Measurements from ENCODE around the gene UGT1A8.
A peak's percentile ranks its signal among the peaks of the same experiment; 100 is the strongest.

UGT1A8 gene

GRCh38 chr2:233803292-233803911 is 186.0 kb downstream of the UGT1A8 start:
- DNase-seq = peak; percentile 42

- DNase-seq = no peak
These were observed 186.6 kb downstream of the UGT1A8 start for GRCh38 chr2:233803994-233804393.

GRCh38 chr2:233807215-233807865 is 189.9 kb downstream of the UGT1A8 start:
- DNase-seq = peak; percentile 50

GRCh38 chr2:233807966-233808935 is 190.8 kb downstream of the UGT1A8 start:
- DNase-seq = peak; percentile 57

DNA sequence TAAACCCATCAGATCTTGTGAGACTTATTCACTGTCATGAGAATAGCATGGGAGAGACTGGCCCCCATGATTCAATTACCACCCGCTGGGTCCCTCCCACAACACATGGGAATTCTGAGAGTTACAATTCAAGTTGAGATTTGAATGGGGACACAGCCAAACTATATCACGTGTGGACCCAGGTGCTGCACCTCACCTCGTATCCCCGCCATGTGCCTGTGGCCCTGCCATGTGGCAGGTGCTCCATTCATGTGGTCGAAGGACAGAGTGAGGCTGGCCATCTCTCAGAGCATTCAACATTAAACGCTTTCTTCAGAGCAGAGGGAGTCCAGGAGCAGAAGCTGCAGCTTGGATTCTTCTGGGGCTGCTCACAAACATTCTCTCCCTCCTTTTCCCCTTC is 193.0 kb downstream of the UGT1A8 start:
- peak; percentile 43 for DNase-seq

DNA sequence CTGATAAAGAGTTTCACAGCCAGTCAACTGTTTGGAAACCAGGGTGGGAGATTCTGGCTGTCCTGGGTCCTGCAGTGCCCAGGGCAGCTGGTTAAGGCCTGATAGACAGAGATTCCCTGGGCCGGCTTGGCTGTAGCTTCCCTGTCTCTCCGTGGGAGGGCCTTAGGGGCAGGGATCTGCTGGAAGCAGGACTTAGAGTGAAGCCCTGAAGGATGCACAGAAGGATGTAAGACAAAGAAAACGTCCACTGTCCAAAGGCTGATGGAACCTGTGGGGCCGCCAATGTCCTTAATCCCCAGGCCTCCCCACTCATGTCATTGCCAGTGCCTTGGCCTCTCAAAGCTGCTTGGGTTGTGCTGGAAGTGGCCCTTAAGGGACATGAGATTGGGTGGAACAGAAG is 193.7 kb downstream of the UGT1A8 start:
- DNase-seq = peak; percentile 43

GRCh38 chr2:233811732-233812131 is 194.3 kb downstream of the UGT1A8 start:
- peak; percentile 37 for DNase-seq

DNA sequence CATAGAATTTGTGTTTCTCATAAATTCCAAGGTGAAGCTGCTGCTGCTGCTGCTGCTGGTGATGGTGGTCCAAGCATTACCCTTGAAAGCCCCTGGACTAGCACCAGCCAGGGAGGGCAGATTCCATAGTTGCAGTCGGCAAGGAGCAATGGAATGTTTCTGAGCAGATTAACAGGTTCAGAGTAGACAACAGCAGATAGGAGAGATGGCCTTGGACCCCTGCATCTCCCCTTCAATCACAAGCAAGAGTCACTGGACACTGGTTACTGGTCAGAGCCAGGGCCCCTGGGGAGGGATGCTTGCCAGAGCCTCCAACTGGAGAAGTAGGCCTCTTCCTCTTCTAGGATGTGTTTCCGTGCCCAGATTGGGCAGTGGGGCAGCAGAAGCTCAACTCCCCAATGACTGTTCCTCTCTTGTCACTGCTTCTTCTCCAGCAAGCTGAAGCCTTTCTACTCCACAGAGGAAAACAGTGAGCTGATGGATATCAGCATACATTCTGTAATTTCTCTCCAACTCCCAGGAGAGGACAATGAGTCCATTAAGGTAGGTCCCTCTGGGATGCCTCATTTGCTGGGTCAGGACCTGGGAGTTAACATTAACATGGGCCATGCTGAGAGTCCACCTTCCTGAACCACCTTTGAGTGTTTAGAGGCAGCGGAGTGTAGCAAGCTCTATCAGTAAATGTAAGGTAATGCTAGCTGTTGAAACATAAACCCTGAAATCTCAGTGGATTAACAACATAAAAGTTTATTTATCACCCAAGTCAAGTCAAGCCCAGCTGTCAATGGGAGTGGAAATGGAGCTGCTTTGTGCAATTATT is 196.0 kb downstream of the UGT1A8 start:
- DNase-seq = peak; percentile 36

- DNase-seq = peak; percentile 44
These were observed 196.8 kb downstream of the UGT1A8 start for GRCh38 chr2:233814056-233814835.

GRCh38 chr2:233815861-233816260 is 198.4 kb downstream of the UGT1A8 start:
- no peak for DNase-seq

DNA sequence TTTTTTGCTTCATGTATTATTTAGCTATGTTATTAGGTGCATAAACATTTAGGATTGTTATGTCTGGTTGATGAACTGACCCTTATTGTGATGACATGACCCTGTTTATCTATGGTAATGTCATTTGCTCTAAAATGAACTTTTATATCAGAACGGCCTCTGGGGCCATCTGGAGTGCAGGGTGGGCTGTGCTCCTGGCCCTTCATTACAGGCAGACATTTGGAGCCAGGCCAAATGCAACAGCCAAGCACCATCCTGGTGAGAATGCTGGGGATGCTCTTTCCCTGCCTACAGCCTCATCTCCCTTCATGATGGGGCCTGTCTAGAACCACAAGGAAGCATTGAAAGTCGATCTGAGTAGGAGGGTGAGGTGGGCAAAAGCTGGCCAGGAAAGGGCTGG is 198.9 kb downstream of the UGT1A8 start:
- no peak for DNase-seq

DNA sequence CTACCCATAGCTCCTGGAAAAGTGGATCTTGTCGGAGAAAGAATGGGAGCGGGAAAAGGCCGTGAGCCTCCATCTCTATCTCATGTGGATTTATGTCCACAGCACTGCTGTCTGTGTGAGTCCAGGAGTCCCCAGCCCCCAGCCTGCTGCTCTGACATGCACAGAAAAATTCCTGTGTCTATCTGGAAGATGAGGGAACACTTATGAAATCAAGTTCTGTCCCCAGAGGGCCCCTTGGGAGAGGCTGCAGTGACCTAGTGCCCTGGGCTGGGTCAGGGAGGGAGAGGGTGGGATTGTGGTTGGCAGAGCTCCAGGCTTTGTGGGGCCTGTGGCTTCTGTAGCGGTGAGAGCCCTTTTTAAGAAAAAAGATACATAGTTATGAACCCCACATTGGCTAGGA is 199.3 kb downstream of the UGT1A8 start:
- DNase-seq = no peak

DNA sequence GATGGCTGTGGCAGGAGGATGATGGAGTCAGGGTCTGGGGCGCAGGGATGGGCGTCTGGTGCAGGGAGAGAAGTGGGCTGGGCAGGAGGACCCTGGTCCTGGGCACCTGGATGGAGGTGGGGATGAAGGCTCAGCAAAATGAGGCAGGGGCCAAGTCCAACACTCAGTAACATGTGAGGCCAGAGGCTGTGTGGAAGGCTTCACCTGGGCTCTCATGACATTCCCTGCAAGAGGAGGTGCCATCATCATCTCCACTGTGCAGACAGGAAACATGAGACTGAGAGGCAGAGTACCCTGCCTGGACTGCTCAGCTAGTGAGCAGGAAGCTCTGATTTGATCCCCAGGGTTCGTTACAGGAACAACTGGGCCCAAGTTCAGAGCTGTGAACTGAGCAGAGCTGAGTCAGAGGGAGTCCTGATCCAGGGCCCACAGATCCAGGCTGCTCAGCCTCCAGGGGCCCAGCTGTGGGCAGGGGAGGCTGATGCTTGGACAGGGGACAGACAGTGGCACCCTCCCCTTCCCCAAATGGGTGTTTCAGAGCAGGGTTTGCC is 200.0 kb downstream of the UGT1A8 start:
- DNase-seq = peak; percentile 51

DNA sequence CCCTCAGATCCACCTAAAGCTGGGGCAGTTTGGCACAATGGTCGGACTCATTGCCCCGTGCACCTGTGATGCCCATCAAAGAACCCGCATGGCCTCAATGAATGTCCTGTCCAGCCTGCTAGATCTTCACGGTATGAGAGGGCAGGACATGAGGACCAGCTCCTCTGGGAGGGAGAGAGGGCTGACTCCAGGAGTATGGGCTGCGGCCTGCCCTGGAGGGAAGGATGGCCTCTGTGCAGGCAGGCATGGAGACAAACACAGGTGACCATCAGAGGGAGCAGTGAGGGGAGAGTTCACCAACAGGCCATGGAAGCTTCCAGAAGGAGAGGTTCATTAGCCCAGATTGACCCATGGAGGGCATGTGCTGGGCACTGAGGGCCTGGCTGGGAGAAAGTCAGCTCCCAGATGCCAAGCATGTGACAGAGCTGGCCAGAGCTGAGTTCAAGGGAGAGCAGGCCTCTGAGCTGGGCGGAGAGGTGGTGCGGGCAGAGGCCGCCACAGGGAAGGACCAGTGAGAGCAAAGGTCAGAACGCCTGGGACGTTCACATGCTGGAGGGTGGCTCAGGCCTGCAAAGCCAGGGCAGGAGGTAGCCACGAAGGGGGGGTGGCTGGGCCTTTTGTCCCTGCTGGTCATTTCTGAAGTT is 200.7 kb downstream of the UGT1A8 start:
- peak; percentile 45 for DNase-seq

DNA sequence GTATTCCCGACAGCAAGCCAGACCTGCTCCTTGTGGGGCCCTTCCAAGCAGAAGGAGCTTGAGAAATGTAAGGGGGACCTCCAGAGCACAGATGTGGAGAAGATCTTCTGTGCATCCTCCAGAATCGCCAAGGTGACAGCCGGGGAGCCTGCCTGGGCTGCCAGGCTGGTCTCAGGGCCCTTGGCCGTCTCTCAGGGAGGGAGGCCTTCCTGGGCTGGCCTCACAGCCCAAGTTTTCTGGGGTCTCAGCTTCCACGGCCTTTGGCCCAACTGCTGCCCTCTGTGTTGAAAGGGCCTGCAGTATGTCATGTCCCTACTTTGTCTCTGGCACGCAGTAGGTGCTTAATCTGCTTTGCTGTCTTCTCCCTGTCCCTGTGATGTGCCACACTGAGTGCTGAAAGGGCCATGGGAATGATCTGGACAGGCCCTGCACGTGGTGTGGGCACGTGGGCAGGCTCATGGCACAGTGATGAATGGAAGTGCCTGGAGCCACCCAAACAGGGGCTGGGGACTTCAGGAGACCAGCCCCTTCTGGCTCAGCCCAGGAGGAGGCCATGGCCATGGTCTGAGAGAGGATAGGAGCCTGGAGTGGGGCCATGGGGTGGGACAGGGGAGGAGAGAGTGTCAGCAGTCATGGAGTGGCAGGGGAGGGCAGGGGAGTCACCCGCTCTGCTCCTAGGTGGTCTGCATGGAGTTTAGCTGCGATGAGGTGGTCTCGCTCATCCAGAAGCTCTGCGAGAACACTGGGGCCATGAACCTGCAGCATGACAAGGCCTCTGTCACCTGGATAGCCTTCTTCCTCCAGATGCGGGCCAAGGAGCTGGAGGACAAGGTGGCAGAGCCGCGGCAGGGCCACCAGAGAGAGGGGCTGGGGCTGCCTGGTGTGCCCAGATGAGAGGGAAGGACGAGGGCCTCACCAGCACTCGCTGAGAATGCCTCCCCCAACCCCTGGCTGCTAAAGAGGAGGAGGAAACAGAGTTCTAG is 201.5 kb downstream of the UGT1A8 start:
- peak; percentile 42 for DNase-seq

GRCh38 chr2:233819884-233820773 is 202.7 kb downstream of the UGT1A8 start:
- peak; percentile 53 for DNase-seq

DNA sequence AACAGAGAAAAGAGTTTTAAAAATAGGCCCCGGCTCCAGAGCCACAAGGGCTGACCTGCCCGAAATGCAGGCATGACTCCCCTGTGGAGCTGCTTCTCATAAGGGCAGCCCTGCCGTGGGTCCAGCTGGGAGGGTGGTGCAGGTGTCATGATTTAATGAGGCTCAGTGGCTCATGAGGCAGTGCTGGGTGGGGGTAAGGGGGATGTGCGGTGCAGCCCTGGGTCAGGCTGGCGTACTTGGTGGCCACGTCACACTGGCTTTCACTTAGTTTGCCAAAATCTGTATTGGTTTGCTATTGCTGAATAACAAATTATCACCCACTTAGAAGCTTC is 203.3 kb downstream of the UGT1A8 start:
- peak; percentile 54 for DNase-seq

GRCh38 chr2:233821196-233821595 is 203.8 kb downstream of the UGT1A8 start:
- DNase-seq = peak; percentile 17

DNA sequence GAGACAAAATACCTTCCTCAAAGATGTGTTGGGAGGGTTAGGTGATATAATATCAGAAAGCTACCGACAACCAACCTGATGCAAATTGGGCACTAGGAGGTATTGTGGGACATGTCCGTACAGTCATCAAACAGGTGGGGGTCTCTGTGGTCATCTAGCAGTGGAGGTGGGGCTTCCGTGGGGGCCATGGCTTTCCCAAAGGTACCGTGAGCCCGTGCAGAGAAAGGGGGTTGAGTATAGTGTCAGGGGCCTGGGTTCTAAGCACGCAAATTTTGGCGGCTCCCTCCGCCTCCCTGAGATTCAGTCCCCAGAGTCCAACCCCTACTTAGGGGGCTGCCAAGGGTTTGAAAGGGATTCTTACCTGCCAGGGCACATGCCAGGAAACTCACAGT is 204.3 kb downstream of the UGT1A8 start:
- peak; percentile 22 for DNase-seq
